Smooth muscle cell (in vitro differentiated cells): ENCODE data around the gene PHPT1. TPM values are rescaled to one million over a fixed set of nuclear protein-coding genes. Genes with fewer than 3 reads are reported as not detected.
"Not testable (repeated sequence)": the region's sequence is repeated elsewhere in the genome, so short reads cannot be mapped to it uniquely, and the experiment has no call there.

Experiments
- DNase-seq: peaks from one replicate; lab custom pipeline; 2025; ENCODE audit not compliant: unreplicated experiment; lab: John Stamatoyannopoulos, UW
- H2AFZ ChIP-seq: fragments of 200-600 bp; sonication (generic); 2 replicates; pipeline ENCODE4 v1.6.0; 2016; ENCODE audit warnings: antibody characterized with exemption, low read depth, mild to moderate bottlenecking
- H3F3A ChIP-seq: fragments of 200-600 bp; sonication (generic); 2 replicates; pipeline ENCODE4 v1.6.0; 2017; ENCODE audit warnings: antibody characterized with exemption, low read depth
- H3K27ac ChIP-seq: fragments of 200-600 bp; sonication (generic); 2 replicates; pipeline ENCODE4 v1.5.1; 2016; ENCODE audit warnings: low read depth, mild to moderate bottlenecking
- H3K27me3 ChIP-seq: fragments of 200-600 bp; sonication (generic); 2 replicates; pipeline ENCODE4 v1.6.1; 2016; ENCODE audit warnings: low read depth, mild to moderate bottlenecking
- H3K36me3 ChIP-seq: fragments of 200-600 bp; sonication (generic); 2 replicates; pipeline ENCODE4 v1.5.1; 2016; ENCODE audit warnings: low read depth
- H3K4me1 ChIP-seq: fragments of 200-600 bp; sonication (generic); 2 replicates; pipeline ENCODE4 v1.5.1; 2016; ENCODE audit warnings: low read depth
- H3K4me2 ChIP-seq: fragments of 200-600 bp; sonication (generic); 2 replicates; pipeline ENCODE4 v1.6.0; 2016; ENCODE audit warnings: mild to moderate bottlenecking
- H3K4me3 ChIP-seq: fragments of 200-600 bp; sonication (generic); 2 replicates; pipeline ENCODE4 v1.5.1; 2016; ENCODE audit warnings: mild to moderate bottlenecking
- H3K79me2 ChIP-seq: fragments of 200-600 bp; sonication (generic); 2 replicates; pipeline ENCODE4 v1.6.0; 2016; ENCODE audit warnings: low read depth, mild to moderate bottlenecking
- H3K9ac ChIP-seq: fragments of 200-600 bp; sonication (generic); 2 replicates; pipeline ENCODE4 v1.6.0; 2016; ENCODE audit warnings: low read depth
- H3K9me3 ChIP-seq: fragments of 200-600 bp; sonication (generic); replicated peaks from 2 replicates; pipeline ENCODE4 v1.5.1; 2016; ENCODE audit warnings: low read depth
- H4K20me1 ChIP-seq: fragments of 200-600 bp; sonication (generic); 2 replicates; pipeline ENCODE4 v1.6.0; 2016; ENCODE audit warnings: low read depth
- WGBS: methylation state at CpG from one replicate; pipeline ENCODE4 v1.1.7; 2016; ENCODE audit warnings: low lambda C conversion rate; 5-methylcytosine and 5-hydroxymethylcytosine counted together
- polyA plus RNA-seq: library from polyadenylated mRNA; unstranded; fragments of >200 nt; fragmentation: Nextera tagmentation; extraction: Ambion mirVana; gene quantifications from 2 replicates; pipeline ENCODE4 v1.2.1, GENCODE V29; 2016
- total RNA-seq: library from RNA; depleted of rRNA; stranded (reverse); fragments of >200 nt; gene quantifications from 2 replicates; pipeline ENCODE4 v1.2.3, GENCODE V29; 2014
- TF ChIP-seq, protein P1 (sequence below): fragments of 200-600 bp; sonication (generic); IDR thresholded peaks from 2 replicates; pipeline ENCODE4 v1.5.1; 2017; ENCODE audit warnings: borderline replicate concordance, mild to moderate bottlenecking, antibody characterized with exemption; ENCODE audit not compliant: insufficient read depth, poor library complexity, severe bottlenecking

PHPT1 gene
- 110 and 173 TPM in 2 replicates for total RNA-seq
- 381 and 435 TPM in 2 replicates for polyA plus RNA-seq

DNA sequence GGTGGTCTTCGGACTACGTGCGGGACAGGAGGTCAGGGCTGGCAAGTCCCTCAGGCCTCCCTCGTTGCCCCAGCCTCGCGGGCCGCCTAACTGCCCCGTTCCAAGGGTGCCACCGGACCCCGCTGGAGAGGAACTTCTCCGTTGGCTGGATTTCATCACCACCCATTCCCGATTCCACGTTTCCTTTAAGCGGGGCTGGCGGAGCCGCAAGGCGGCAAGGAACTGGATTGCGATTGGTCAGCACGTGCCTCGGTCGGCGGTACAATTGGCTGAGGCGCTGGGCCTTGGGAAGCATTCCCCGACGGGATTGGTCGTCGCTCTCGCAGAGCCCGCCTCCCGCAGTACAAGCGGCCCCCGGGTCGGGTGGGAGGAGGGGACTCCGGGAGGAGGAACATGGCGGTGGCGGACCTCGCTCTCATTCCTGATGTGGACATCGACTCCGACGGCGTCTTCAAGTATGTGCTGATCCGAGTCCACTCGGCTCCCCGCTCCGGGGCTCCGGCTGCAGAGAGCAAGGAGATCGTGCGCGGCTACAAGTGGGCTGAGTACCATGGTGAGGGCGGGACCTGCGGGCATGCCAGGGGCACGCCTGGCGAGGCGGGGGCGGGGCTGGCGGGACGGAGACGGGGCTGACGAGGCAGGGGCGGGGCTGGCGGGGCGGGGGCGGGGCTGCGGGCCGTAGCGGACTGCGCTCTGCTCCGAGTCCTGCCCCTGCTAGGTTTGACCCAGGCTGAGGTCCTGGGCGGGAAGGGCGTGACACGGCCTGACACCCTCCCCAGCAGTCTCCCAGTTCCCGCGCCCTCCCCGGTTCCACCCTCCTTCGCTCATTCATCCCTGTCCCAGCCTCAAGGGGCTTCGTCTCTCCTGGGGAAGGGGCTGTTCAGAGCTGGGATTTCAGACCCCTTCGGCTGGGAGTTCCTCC, at the start of gene PHPT1:
PHPT1 (plus strand) TSS at position 372 of the 922 bp plus-strand sequence; CDS start at position 394, 22 bp downstream.
- Histone ChIP-seq H3K4me1 (peaks cover 11% of the 10 kb centered on the region), H3K4me2 (peak within 1 kb of the TSS; percentile 100), H3K79me2 (peaks cover 14% of the 10 kb centered on the region), H3K9ac (peak within 1 kb of the TSS; percentile 73), H3K36me3 (no peaks in the 10 kb centered on the region), H4K20me1 (peaks cover 13% of the 10 kb centered on the region), H2AFZ (peak within 1 kb of the TSS; percentile 61), H3K27me3 (no peaks in the 10 kb centered on the region), H3K4me3 (peak within 1 kb of the TSS; percentile 93), H3K27ac (peak within 1 kb of the TSS; percentile 86), H3F3A (no peaks in the 10 kb centered on the region), H3K9me3 (no peaks in the 10 kb centered on the region)
- 2% methylated on average over 56 of the region's 77 CpGs for WGBS
- TF ChIP-seq, protein P1, sequence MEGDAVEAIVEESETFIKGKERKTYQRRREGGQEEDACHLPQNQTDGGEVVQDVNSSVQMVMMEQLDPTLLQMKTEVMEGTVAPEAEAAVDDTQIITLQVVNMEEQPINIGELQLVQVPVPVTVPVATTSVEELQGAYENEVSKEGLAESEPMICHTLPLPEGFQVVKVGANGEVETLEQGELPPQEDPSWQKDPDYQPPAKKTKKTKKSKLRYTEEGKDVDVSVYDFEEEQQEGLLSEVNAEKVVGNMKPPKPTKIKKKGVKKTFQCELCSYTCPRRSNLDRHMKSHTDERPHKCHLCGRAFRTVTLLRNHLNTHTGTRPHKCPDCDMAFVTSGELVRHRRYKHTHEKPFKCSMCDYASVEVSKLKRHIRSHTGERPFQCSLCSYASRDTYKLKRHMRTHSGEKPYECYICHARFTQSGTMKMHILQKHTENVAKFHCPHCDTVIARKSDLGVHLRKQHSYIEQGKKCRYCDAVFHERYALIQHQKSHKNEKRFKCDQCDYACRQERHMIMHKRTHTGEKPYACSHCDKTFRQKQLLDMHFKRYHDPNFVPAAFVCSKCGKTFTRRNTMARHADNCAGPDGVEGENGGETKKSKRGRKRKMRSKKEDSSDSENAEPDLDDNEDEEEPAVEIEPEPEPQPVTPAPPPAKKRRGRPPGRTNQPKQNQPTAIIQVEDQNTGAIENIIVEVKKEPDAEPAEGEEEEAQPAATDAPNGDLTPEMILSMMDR: no peak
- DNase-seq: peak; percentile 100

DNA sequence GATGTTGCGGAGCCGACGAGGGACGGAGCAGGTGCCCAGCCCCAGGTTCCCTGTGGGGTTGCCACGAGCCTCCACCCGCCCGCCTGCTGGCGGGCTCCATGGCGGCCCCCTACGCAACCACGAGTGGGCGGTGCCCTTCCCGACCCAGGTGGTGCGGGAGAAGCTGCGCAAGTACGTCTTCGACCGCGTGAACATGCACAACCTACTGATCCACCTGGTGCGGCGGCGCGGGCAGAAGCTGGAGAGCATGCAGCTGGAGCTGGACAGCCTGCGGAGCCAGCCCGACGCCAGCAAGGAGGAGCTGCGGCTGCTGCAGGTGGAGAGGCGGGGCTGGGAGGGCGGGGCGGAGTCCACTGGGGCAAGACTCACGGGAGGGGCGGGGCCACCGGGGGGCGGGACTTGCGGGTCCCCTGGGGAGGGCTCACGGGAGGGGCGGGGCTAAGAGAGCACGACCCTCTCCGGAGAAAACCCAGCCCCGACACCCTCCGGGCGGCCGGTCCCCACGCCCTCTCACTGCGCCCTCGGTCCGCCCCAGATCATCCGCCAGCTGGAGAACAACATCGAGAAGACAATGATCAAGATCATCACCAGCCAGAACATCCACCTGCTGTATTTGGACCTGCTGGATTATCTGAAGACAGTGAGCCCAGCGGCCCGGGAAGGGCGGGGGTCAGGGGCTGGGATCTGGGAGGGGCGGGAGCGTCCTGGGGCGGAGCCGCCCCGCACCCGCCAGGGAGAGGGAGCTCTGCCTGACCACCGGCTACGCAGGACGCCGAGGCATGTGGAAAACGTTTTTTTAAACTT, 49.2 kb upstream of the PHPT1 start:
- H3K27ac ChIP-seq: no peak overlapping the region
- H2AFZ ChIP-seq: no peak overlapping the region
- no peaks in the 10 kb centered on the region for H3K36me3 ChIP-seq
- no peaks in the 10 kb centered on the region for H3K27me3 ChIP-seq
- H3K4me2 ChIP-seq: peak overlapping the region; percentile 95
- no peak overlapping the region for H3K9ac ChIP-seq
- TF ChIP-seq, protein P1: no peak
- no peaks in the 10 kb centered on the region for H3K9me3 ChIP-seq
- WGBS: 1% methylated on average over 59 of the region's 63 CpGs
- peak; percentile 59 for DNase-seq
- no peaks in the 10 kb centered on the region for H3K79me2 ChIP-seq
- peak overlapping the region; percentile 68 for H3K4me3 ChIP-seq
- H3K4me1 ChIP-seq: peaks cover 28% of the 10 kb centered on the region
- H3F3A ChIP-seq: peaks cover 16% of the 10 kb centered on the region
- H4K20me1 ChIP-seq: no peaks in the 10 kb centered on the region

DNA sequence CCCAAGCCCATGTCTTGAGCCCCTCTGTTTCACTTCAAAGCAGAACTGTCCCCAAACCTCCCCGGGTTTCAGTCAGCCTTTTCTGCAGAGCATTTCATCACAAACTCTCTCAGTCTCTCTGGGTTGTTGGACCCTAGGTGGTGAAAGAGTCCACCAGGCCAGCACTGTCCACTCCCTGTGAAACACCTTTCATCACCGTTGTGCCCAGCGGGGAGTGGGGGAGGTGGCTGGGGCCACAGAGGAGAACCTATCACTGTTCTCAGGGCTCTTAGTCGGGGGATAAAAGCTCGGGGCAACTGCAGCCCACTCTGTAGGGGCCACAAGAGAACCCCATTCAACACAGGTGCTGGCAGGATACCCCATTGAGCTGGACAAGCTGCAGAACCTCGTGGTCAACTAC, 46.9 kb upstream of the PHPT1 start:
- Histone ChIP-seq H3K9ac (no peak overlapping the region), H3K36me3 (no peaks in the 10 kb centered on the region), H3K9me3 (no peaks in the 10 kb centered on the region), H3K79me2 (no peaks in the 10 kb centered on the region), H3K4me2 (no peak overlapping the region), H2AFZ (no peak overlapping the region), H4K20me1 (no peaks in the 10 kb centered on the region), H3F3A (peaks cover 16% of the 10 kb centered on the region), H3K27ac (no peak overlapping the region), H3K27me3 (no peaks in the 10 kb centered on the region), H3K4me3 (no peak overlapping the region), H3K4me1 (peaks cover 23% of the 10 kb centered on the region)
- DNase-seq: no peak
- WGBS: 98% methylated on average over 6 of the region's 6 CpGs
- TF ChIP-seq, protein P1: no peak

DNA sequence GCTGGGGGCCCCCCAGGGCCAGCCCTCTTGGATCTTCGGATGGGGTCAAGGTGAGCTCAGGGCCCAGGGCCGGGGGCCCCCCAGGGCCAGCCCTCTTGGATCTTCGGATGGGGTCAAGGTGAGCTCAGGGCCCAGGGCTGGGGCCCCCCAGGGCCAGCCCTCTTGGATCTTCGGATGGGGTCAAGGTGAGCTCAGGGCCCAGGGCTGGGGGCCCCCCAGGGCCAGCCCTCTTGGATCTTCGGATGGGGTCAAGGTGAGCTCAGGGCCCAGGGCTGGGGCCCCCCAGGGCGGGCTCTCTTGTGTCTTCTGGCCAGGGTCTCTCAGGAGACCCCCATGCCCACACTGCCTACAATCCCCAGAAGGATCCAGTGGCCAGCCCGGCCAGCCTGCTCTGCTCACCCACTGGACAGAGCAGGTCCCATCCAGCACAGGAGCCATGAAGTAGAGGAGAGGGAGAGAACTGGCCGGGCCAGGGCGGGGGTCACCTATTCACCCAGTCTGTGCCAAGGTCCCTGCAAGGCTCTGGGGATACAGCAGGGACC, 46.1 kb upstream of the PHPT1 start:
- not testable (repeated sequence) for DNase-seq, H3K27me3 ChIP-seq, H3K36me3 ChIP-seq, H4K20me1 ChIP-seq, H3F3A ChIP-seq, H3K9me3 ChIP-seq, H3K9ac ChIP-seq, H3K79me2 ChIP-seq, H3K4me3 ChIP-seq, H3K4me2 ChIP-seq, H3K27ac ChIP-seq, H2AFZ ChIP-seq
- peaks cover 24% of the 10 kb centered on the region for H3K4me1 ChIP-seq
- WGBS: 97% methylated on average over 8 of the region's 9 CpGs
